Measurements from ENCODE around the gene SMC3.

The SMC3 gene

GRCh38 chr10:110615057-110615747 lies 47.7 kb downstream of the SMC3 start:
- no peak for DNase-seq (ENCODE audit: low spot score)
- no peak for TF ChIP-seq CTCF (IDR thresholded peaks at IDR 0.05; ENCODE audit: borderline replicate concordance, control extremely low read depth, extremely low read depth, insufficient read depth, missing control alignments)
- in situ Hi-C loops (cut with MboI; ENCODE audit: low sequenced_read_pairs, unreplicated experiment), result loop anchor here (25.0 kb wide), 1 partner anchor 272 kb away; no protein-coding TSS in a partner anchor

- DNase-seq (ENCODE audit: low spot score), result no peak
- TF ChIP-seq CTCF (IDR thresholded peaks at IDR 0.05; ENCODE audit: borderline replicate concordance, control extremely low read depth, extremely low read depth, insufficient read depth, missing control alignments), result no peak
- in situ Hi-C loops (cut with MboI; ENCODE audit: low sequenced_read_pairs, unreplicated experiment), result loop anchor here (25.0 kb wide), 1 partner anchor 271 kb away; no protein-coding TSS in a partner anchor
These were observed 49.1 kb downstream of the SMC3 start for GRCh38 chr10:110616493-110617033.

- no peak for TF ChIP-seq CTCF (IDR thresholded peaks at IDR 0.05; ENCODE audit: borderline replicate concordance, control extremely low read depth, extremely low read depth, insufficient read depth, missing control alignments)
- DNase-seq (ENCODE audit: low spot score), result no peak
- in situ Hi-C loops (cut with MboI; ENCODE audit: low sequenced_read_pairs, unreplicated experiment), result loop anchor here (25.0 kb wide), 1 partner anchor 270 kb away; no protein-coding TSS in a partner anchor
These were observed 50.1 kb downstream of the SMC3 start for GRCh38 chr10:110617425-110618229.

- in situ Hi-C loops (cut with MboI; ENCODE audit: low sequenced_read_pairs, unreplicated experiment), result loop anchor here (25.0 kb wide), 1 partner anchor 269 kb away; no protein-coding TSS in a partner anchor
- TF ChIP-seq CTCF (IDR thresholded peaks at IDR 0.05; ENCODE audit: borderline replicate concordance, control extremely low read depth, extremely low read depth, insufficient read depth, missing control alignments), result no peak
- no peak for DNase-seq (ENCODE audit: low spot score)
These were observed 50.7 kb downstream of the SMC3 start for GRCh38 chr10:110618230-110618610.

GRCh38 chr10:110619514-110620397 lies 52.3 kb downstream of the SMC3 start:
- DNase-seq (ENCODE audit: low spot score), result no peak
- in situ Hi-C loops (cut with MboI; ENCODE audit: low sequenced_read_pairs, unreplicated experiment), result loop anchor here (25.0 kb wide), 1 partner anchor 268 kb away; no protein-coding TSS in a partner anchor

More at GRCh38 chr10:110619514-110620397, 52.3 kb downstream of the SMC3 start:
- no peak for TF ChIP-seq CTCF (IDR thresholded peaks at IDR 0.05; ENCODE audit: borderline replicate concordance, control extremely low read depth, extremely low read depth, insufficient read depth, missing control alignments)

Measured in GM13976 (cell line).